ENCODE data around the gene SERPINB13. TPM values are rescaled to one million over a fixed set of nuclear protein-coding genes. Genes with fewer than 3 reads are reported as not detected.
"Not testable (repeated sequence)": the region's sequence is repeated elsewhere in the genome, so short reads cannot be mapped to it uniquely, and the experiment has no call there.

SERPINB13 gene
- total RNA-seq, 1 donor from 2014 or later, result not detected

DNA sequence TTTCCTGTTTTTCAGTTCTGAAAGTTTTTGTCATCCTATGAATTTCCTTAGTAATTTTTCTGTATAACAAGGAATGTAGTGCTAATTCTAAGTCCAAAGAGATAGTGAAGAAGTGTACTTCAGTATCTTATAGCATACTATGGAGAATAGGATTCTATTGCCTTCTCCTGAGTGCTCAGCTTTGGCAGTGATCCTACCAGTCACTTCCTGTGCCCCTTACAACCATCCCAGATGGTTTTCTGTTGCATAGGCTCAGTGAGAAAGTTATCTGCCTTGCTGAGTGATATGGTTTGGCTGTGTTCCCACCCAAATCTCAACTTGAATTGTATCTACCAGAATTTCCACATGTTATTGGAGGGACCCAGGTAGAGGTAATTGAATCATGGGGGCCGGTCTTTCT, 57.6 kb downstream of the SERPINB13 start:
- not testable (repeated sequence) for H3K36me3 Mint-ChIP-seq (ENCODE audit: unreplicated experiment); H3K9me3 Mint-ChIP-seq (ENCODE audit: unreplicated experiment); H3K4me3 Mint-ChIP-seq (ENCODE audit: unreplicated experiment)

DNA sequence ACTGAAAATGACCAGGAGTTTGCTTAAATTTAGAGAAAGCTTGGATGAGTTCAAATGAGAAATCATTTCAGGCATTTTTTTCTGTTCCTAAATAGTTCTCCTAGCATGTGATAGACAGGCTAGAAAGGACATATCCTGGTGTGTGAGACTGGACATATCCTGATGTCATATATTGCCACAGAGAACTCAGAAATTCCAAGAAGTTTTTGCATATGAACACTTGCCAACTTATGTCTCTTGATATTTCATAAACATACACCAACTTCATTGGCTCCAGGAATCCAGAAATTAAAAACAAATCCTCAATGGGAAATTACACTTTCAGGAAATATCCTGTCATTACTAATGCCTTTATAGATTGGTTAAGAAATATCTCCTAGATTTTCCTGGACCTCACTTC, 59.8 kb downstream of the SERPINB13 start:
- Mint-ChIP-seq H3K36me3 (ENCODE audit: unreplicated experiment) (no peaks in the 10 kb centered on the region), H3K9me3 (ENCODE audit: unreplicated experiment) (no peaks in the 10 kb centered on the region), H3K27me3 (ENCODE audit: unreplicated experiment) (peaks cover 15% of the 10 kb centered on the region), H3K4me3 (ENCODE audit: unreplicated experiment) (no peak overlapping the region), H3K4me1 (ENCODE audit: unreplicated experiment) (no peaks in the 10 kb centered on the region), H3K27ac (ENCODE audit: unreplicated experiment) (no peak overlapping the region)
- TF ChIP-seq, protein P1, sequence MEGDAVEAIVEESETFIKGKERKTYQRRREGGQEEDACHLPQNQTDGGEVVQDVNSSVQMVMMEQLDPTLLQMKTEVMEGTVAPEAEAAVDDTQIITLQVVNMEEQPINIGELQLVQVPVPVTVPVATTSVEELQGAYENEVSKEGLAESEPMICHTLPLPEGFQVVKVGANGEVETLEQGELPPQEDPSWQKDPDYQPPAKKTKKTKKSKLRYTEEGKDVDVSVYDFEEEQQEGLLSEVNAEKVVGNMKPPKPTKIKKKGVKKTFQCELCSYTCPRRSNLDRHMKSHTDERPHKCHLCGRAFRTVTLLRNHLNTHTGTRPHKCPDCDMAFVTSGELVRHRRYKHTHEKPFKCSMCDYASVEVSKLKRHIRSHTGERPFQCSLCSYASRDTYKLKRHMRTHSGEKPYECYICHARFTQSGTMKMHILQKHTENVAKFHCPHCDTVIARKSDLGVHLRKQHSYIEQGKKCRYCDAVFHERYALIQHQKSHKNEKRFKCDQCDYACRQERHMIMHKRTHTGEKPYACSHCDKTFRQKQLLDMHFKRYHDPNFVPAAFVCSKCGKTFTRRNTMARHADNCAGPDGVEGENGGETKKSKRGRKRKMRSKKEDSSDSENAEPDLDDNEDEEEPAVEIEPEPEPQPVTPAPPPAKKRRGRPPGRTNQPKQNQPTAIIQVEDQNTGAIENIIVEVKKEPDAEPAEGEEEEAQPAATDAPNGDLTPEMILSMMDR (IDR thresholded peaks at IDR 0.05), result no peak
- no peak for DNase-seq (ENCODE audit: extremely low spot score, unreplicated experiment)

More for the DNA sequence above, 57.6 kb downstream of the SERPINB13 start:
- peaks cover 13% of the 10 kb centered on the region for H3K27me3 Mint-ChIP-seq (ENCODE audit: unreplicated experiment)
- H3K27ac Mint-ChIP-seq (ENCODE audit: unreplicated experiment); DNase-seq (ENCODE audit: extremely low spot score, unreplicated experiment); H3K4me1 Mint-ChIP-seq (ENCODE audit: unreplicated experiment): not testable (repeated sequence)

DNA sequence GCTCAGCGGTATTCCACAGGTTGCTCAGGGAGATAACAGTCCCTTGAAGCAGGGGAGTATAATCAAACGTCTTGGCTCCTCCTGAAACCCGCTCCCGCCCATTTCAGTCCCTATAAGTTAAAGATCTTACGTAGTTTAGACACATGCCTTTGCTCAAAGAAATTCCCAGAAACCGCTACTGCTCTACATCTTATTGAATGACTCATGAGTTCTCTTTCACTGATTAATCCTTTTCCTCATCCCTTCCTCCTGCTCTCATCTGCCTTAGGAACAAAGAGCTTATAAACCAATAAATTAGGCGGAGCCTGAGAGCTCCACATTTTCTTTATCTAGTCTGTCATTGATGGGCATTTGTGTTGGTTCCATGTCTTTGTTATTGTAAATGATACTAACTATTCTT, 61.1 kb downstream of the SERPINB13 start:
- TF ChIP-seq, protein P1 (IDR thresholded peaks at IDR 0.05), result no peak
- no peak for DNase-seq (ENCODE audit: extremely low spot score, unreplicated experiment)
- H3K4me1 Mint-ChIP-seq (ENCODE audit: unreplicated experiment), result no peaks in the 10 kb centered on the region

More for the DNA sequence above, 61.1 kb downstream of the SERPINB13 start:
- no peak overlapping the region for H3K4me3 Mint-ChIP-seq (ENCODE audit: unreplicated experiment)
- peaks cover 18% of the 10 kb centered on the region for H3K27me3 Mint-ChIP-seq (ENCODE audit: unreplicated experiment)
- H3K36me3 Mint-ChIP-seq (ENCODE audit: unreplicated experiment), result no peaks in the 10 kb centered on the region
- no peaks in the 10 kb centered on the region for H3K9me3 Mint-ChIP-seq (ENCODE audit: unreplicated experiment)
- H3K27ac Mint-ChIP-seq (ENCODE audit: unreplicated experiment), result no peak overlapping the region

Other genes starting within 250 kb of the SERPINB13 start
- gene KDSR, start 220.1 kb upstream of the SERPINB13 start, total RNA-seq, result 87.7 and 90.5 TPM in 2 replicates
- gene VPS4B, start 164.9 kb upstream of the SERPINB13 start, total RNA-seq, result 59.1 and 64.5 TPM in 2 replicates
- gene SERPINB5, start 110.4 kb upstream of the SERPINB13 start, total RNA-seq, result not detected in 2 replicates
- not detected in 2 replicates for gene SERPINB12, start 45.0 kb upstream of the SERPINB13 start, total RNA-seq
- gene SERPINB4, start 56.9 kb downstream of the SERPINB13 start, total RNA-seq, result not detected in 2 replicates
- not detected in 2 replicates for gene SERPINB3, start 74.5 kb downstream of the SERPINB13 start, total RNA-seq
- not detected in 2 replicates for gene SERPINB11, start 115.6 kb downstream of the SERPINB13 start, total RNA-seq
- gene SERPINB7, start 188.1 kb downstream of the SERPINB13 start, total RNA-seq, result not detected in 2 replicates

Data from osteocyte (in vitro differentiated cells).